Adipocyte (in vitro differentiated cells): ENCODE results near the gene C6orf58.

Experiments
- DNase-seq: peaks from one replicate; pipeline ENCODE4 v3.0.0-alpha.2; 2015; ENCODE audit warnings: low read depth
- H3K27me3 ChIP-seq: replicated peaks from 2 replicates; pipeline ENCODE4 v1.7.0; 2013; ENCODE audit warnings: mild to moderate bottlenecking, low read length, moderate library complexity; ENCODE audit not compliant: control insufficient read depth, insufficient read depth
- H3K36me3 ChIP-seq: 2 replicates; pipeline ENCODE4 v1.7.0; 2013; ENCODE audit warnings: low read length, mild to moderate bottlenecking, moderate library complexity; ENCODE audit not compliant: control insufficient read depth, insufficient read depth, severe bottlenecking
- H3K4me1 ChIP-seq: 2 replicates; pipeline ENCODE4 v1.7.0; 2013; ENCODE audit warnings: mild to moderate bottlenecking, low read length, moderate library complexity; ENCODE audit not compliant: control insufficient read depth, insufficient read depth
- H3K4me3 ChIP-seq: 2 replicates; pipeline ENCODE4 v1.7.0; 2013; ENCODE audit warnings: mild to moderate bottlenecking, low read length, moderate library complexity
- H3K9ac ChIP-seq: 2 replicates; pipeline ENCODE4 v1.7.0; 2013; ENCODE audit warnings: mild to moderate bottlenecking, low read length, moderate library complexity
- H3K9me3 ChIP-seq: 2 replicates; pipeline ENCODE4 v1.7.0; 2013; ENCODE audit warnings: mild to moderate bottlenecking, low read length, moderate library complexity; ENCODE audit not compliant: control insufficient read depth

Gene C6orf58

GRCh38 chr6:127576874-127577273, at the start of gene C6orf58:
C6orf58 (plus strand) TSS chr6:127577174; CDS start chr6:127577186, 12 bp downstream.
- Histone ChIP-seq H3K4me3 (no peak within 1 kb of the TSS), H3K27me3 (no peaks in the 10 kb centered on the region), H3K4me1 (no peaks in the 10 kb centered on the region), H3K36me3 (no peaks in the 10 kb centered on the region), H3K9me3 (no peaks in the 10 kb centered on the region), H3K9ac (no peak within 1 kb of the TSS)
- no peak for DNase-seq

GRCh38 chr6:127533011-127533410, 44.0 kb upstream of the C6orf58 start:
- Histone ChIP-seq H3K4me1 (peaks cover 12% of the 10 kb centered on the region), H3K9ac (peak overlapping the region; percentile 29), H3K9me3 (no peaks in the 10 kb centered on the region), H3K4me3 (no peak overlapping the region), H3K27me3 (no peaks in the 10 kb centered on the region), H3K36me3 (no peaks in the 10 kb centered on the region)
- peak; percentile 78 for DNase-seq

- no peak for DNase-seq
- Histone ChIP-seq H3K4me3 (no peak overlapping the region), H3K9me3 (no peaks in the 10 kb centered on the region), H3K4me1 (peaks cover 12% of the 10 kb centered on the region), H3K9ac (peak overlapping the region; percentile 29), H3K27me3 (no peaks in the 10 kb centered on the region), H3K36me3 (no peaks in the 10 kb centered on the region)
Observed at GRCh38 chr6:127533736-127534135, 43.2 kb upstream of the C6orf58 start.

- Histone ChIP-seq H3K9me3 (no peaks in the 10 kb centered on the region), H3K4me1 (peaks cover under 1% of the 10 kb centered on the region), H3K4me3 (no peak overlapping the region), H3K27me3 (no peaks in the 10 kb centered on the region), H3K36me3 (no peaks in the 10 kb centered on the region), H3K9ac (no peak overlapping the region)
- no peak for DNase-seq
Observed at GRCh38 chr6:127538750-127539264, 38.2 kb upstream of the C6orf58 start.

- Histone ChIP-seq H3K36me3 (no peaks in the 10 kb centered on the region), H3K4me3 (no peak overlapping the region), H3K4me1 (no peaks in the 10 kb centered on the region), H3K27me3 (no peaks in the 10 kb centered on the region), H3K9ac (no peak overlapping the region), H3K9me3 (no peaks in the 10 kb centered on the region)
- DNase-seq, result peak; percentile 73
Observed at GRCh38 chr6:127539272-127539671, 37.7 kb upstream of the C6orf58 start.

GRCh38 chr6:127547215-127547614, 29.8 kb upstream of the C6orf58 start:
- Histone ChIP-seq H3K4me3 (no peak overlapping the region), H3K9ac (no peak overlapping the region), H3K4me1 (peaks cover 13% of the 10 kb centered on the region), H3K36me3 (no peaks in the 10 kb centered on the region), H3K9me3 (no peaks in the 10 kb centered on the region), H3K27me3 (no peaks in the 10 kb centered on the region)
- DNase-seq, result peak; percentile 20

- H3K9ac ChIP-seq, result no peak overlapping the region
- no peaks in the 10 kb centered on the region for H3K36me3 ChIP-seq
Observed at GRCh38 chr6:127547904-127548649, 28.9 kb upstream of the C6orf58 start.

GRCh38 chr6:127550403-127550802, 26.6 kb upstream of the C6orf58 start:
- no peak overlapping the region for H3K4me3 ChIP-seq
- H3K9ac ChIP-seq, result no peak overlapping the region
- DNase-seq, result peak; percentile 70
- H3K36me3 ChIP-seq, result no peaks in the 10 kb centered on the region
- H3K27me3 ChIP-seq, result no peaks in the 10 kb centered on the region
- no peaks in the 10 kb centered on the region for H3K9me3 ChIP-seq
- H3K4me1 ChIP-seq, result peaks cover 13% of the 10 kb centered on the region

More at GRCh38 chr6:127547904-127548649, 28.9 kb upstream of the C6orf58 start:
- peak; percentile 58 for DNase-seq
- peaks cover 13% of the 10 kb centered on the region for H3K4me1 ChIP-seq
- H3K9me3 ChIP-seq, result no peaks in the 10 kb centered on the region
- H3K27me3 ChIP-seq, result no peaks in the 10 kb centered on the region
- H3K4me3 ChIP-seq, result no peak overlapping the region

- DNase-seq, result peak; percentile 58
- Histone ChIP-seq H3K4me1 (peaks cover 13% of the 10 kb centered on the region), H3K9me3 (no peaks in the 10 kb centered on the region)
Observed at GRCh38 chr6:127554435-127555006, 22.5 kb upstream of the C6orf58 start.

GRCh38 chr6:127561660-127562059, 15.3 kb upstream of the C6orf58 start:
- Histone ChIP-seq H3K4me3 (no peak overlapping the region), H3K9ac (no peak overlapping the region), H3K9me3 (no peaks in the 10 kb centered on the region), H3K27me3 (no peaks in the 10 kb centered on the region), H3K4me1 (no peaks in the 10 kb centered on the region), H3K36me3 (no peaks in the 10 kb centered on the region)
- peak; percentile 9 for DNase-seq

More at GRCh38 chr6:127554435-127555006, 22.5 kb upstream of the C6orf58 start:
- Histone ChIP-seq H3K9ac (no peak overlapping the region), H3K4me3 (no peak overlapping the region), H3K27me3 (no peaks in the 10 kb centered on the region), H3K36me3 (no peaks in the 10 kb centered on the region)

GRCh38 chr6:127564761-127565160, 12.2 kb upstream of the C6orf58 start:
- DNase-seq, result no peak
- no peaks in the 10 kb centered on the region for H3K36me3 ChIP-seq
- no peaks in the 10 kb centered on the region for H3K9me3 ChIP-seq
- no peak overlapping the region for H3K9ac ChIP-seq
- no peaks in the 10 kb centered on the region for H3K4me1 ChIP-seq
- H3K4me3 ChIP-seq, result no peak overlapping the region
- no peaks in the 10 kb centered on the region for H3K27me3 ChIP-seq
